ENCODE measurements around the gene RPL36.
A peak's percentile ranks its signal among the peaks of the same experiment; 100 is the strongest.
"Not testable (repeated sequence)": the region's sequence is repeated elsewhere in the genome, so short reads cannot be mapped to it uniquely, and the experiment has no call there.

The RPL36 gene

DNA sequence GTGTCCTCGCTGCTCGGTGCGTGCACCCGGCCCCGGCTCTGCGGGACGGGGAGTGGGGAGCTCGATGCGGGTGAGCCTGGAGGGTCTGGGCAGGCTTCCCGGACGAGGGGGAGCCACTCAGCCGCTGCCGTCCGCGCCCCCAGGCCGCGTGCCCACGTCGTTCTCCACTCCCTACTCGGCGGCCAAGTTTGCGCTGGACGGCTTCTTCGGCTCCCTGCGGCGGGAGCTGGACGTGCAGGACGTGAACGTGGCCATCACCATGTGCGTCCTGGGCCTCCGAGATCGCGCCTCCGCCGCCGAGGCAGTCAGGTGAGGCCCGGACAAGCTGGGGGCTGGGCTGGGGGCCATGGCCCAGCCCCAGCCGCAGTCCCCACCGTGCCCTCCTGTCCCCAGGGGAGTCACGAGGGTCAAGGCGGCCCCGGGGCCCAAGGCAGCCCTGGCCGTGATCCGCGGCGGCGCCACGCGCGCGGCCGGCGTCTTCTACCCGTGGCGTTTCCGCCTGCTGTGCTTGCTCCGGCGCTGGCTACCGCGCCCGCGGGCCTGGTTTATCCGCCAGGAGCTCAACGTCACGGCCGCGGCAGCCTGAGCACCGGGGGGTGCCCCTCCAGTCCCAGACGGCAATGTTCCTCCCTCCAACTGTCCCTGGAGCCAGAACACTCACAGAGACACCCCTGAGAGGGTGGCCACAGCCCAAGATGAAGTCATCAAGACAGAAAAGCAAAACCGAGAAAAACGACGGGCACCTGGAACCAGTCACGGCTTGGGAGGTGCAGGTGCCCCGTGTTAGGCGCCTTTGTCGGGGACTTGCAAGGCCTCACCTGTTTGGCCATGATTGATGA, 2.5 kb upstream of the RPL36 start:
- Histone ChIP-seq H3K36me3 (ENCODE audit: control insufficient read depth in 1 of 2, insufficient read depth in 2 of 2, low read length in 2 of 2) (peaks cover 7 to 10% of the 10 kb centered on the region in 2 donors), H3K27me3 (ENCODE audit: control insufficient read depth in 1 of 2, insufficient read depth in 2 of 2, low read length in 2 of 2) (no peaks in the 10 kb centered on the region), H3K4me3 (ENCODE audit: low read depth in 1 of 2, low read length in 2 of 2) (peak overlapping the region; percentile 68 to 71), H3K27ac (ENCODE audit: low read depth, low read length) (no peak overlapping the region), H3K9ac (ENCODE audit: low read depth in 1 of 2, low read length in 2 of 2) (no peak overlapping the region), H3K4me1 (ENCODE audit: control insufficient read depth in 1 of 2, insufficient read depth in 2 of 2, low read length in 2 of 2) (peaks cover 10 to 16% of the 10 kb centered on the region in 2 donors), H3K9me3 (ENCODE audit: control insufficient read depth in 1 of 2, low read length in 2 of 2) (no peaks in the 10 kb centered on the region)

DNA sequence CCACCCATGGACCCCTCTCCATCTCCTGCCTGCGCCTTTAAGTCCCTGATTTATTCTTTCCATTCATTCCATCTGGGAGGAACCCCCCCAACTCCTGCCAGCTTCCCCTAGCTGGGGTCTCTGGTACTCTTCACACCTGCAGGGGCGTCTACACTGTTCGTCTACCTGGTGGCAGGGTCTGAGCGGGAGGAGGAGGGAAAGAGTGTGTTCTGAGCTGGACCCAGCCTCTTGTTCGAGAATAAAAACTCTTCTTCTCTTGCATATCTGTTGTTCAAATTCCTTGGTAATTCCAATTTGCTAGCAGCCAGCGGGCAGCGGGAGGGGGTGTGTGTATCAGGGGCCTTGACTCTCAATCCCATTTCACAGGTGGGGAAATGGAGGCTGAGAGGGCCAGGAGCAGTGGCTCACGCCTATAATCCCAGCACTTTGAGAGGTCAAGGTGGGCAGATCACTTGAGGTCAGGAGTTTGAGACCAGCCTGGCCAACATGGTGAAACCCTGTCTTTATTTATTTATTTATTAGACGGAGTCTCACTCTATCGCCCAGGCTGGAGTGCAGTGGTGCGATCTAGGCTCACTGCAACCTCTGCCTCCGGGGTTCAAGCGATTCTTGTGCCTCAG, 1.7 kb upstream of the RPL36 start:
- H3K9ac ChIP-seq (ENCODE audit: low read depth in 1 of 2, low read length in 2 of 2); H3K4me3 ChIP-seq (ENCODE audit: low read depth in 1 of 2, low read length in 2 of 2); H3K9me3 ChIP-seq (ENCODE audit: control insufficient read depth in 1 of 2, low read length in 2 of 2); H3K27me3 ChIP-seq (ENCODE audit: control insufficient read depth in 1 of 2, insufficient read depth in 2 of 2, low read length in 2 of 2); H3K27ac ChIP-seq (ENCODE audit: low read depth, low read length): not testable (repeated sequence)
- Histone ChIP-seq H3K4me1 (ENCODE audit: control insufficient read depth in 1 of 2, insufficient read depth in 2 of 2, low read length in 2 of 2) (peaks cover 13 to 18% of the 10 kb centered on the region in 2 donors), H3K36me3 (ENCODE audit: control insufficient read depth in 1 of 2, insufficient read depth in 2 of 2, low read length in 2 of 2) (peaks cover 15 to 18% of the 10 kb centered on the region in 2 donors)

- Histone ChIP-seq H3K4me3 (ENCODE audit: low read depth in 1 of 2, low read length in 2 of 2) (peak overlapping the region; percentile 92 to 95), H3K27ac (ENCODE audit: low read depth, low read length) (peak overlapping the region; percentile 70), H3K4me1 (ENCODE audit: control insufficient read depth in 1 of 2, insufficient read depth in 2 of 2, low read length in 2 of 2) (peaks cover 13 to 18% of the 10 kb centered on the region in 2 donors), H3K36me3 (ENCODE audit: control insufficient read depth in 1 of 2, insufficient read depth in 2 of 2, low read length in 2 of 2) (peaks cover 31 to 45% of the 10 kb centered on the region in 2 donors), H3K9ac (ENCODE audit: low read depth in 1 of 2, low read length in 2 of 2) (peak overlapping the region; percentile 73 to 86), H3K27me3 (ENCODE audit: control insufficient read depth in 1 of 2, insufficient read depth in 2 of 2, low read length in 2 of 2) (no peaks in the 10 kb centered on the region), H3K9me3 (ENCODE audit: control insufficient read depth in 1 of 2, low read length in 2 of 2) (no peaks in the 10 kb centered on the region)
Observed at GRCh38 chr19:5690955-5691821, 1.1 kb downstream of the RPL36 start.

GRCh38 chr19:5691822-5692722, 2.0 kb downstream of the RPL36 start:
- no peak overlapping the region for H3K27ac ChIP-seq (ENCODE audit: low read depth, low read length)
- peaks cover 37 to 54% of the 10 kb centered on the region in 2 donors for H3K36me3 ChIP-seq (ENCODE audit: control insufficient read depth in 1 of 2, insufficient read depth in 2 of 2, low read length in 2 of 2)
- peak overlapping the region in 1 of 2 donors; percentile 54 for H3K9ac ChIP-seq (ENCODE audit: low read depth in 1 of 2, low read length in 2 of 2)
- no peaks in the 10 kb centered on the region for H3K9me3 ChIP-seq (ENCODE audit: control insufficient read depth in 1 of 2, low read length in 2 of 2)
- H3K4me1 ChIP-seq (ENCODE audit: control insufficient read depth in 1 of 2, insufficient read depth in 2 of 2, low read length in 2 of 2) = peaks cover 13 to 18% of the 10 kb centered on the region in 2 donors
- H3K27me3 ChIP-seq (ENCODE audit: control insufficient read depth in 1 of 2, insufficient read depth in 2 of 2, low read length in 2 of 2) = no peaks in the 10 kb centered on the region
- peak overlapping the region; percentile 92 to 95 for H3K4me3 ChIP-seq (ENCODE audit: low read depth in 1 of 2, low read length in 2 of 2)

- no peaks in the 10 kb centered on the region for H3K27me3 ChIP-seq (ENCODE audit: control insufficient read depth in 1 of 2, insufficient read depth in 2 of 2, low read length in 2 of 2)
- H3K36me3 ChIP-seq (ENCODE audit: control insufficient read depth in 1 of 2, insufficient read depth in 2 of 2, low read length in 2 of 2) = peaks cover 37 to 57% of the 10 kb centered on the region in 2 donors
- peak overlapping the region in 1 of 2 donors; percentile 54 for H3K9ac ChIP-seq (ENCODE audit: low read depth in 1 of 2, low read length in 2 of 2)
- H3K27ac ChIP-seq (ENCODE audit: low read depth, low read length) = no peak overlapping the region
- no peak overlapping the region for H3K4me3 ChIP-seq (ENCODE audit: low read depth in 1 of 2, low read length in 2 of 2)
- peaks cover 13 to 14% of the 10 kb centered on the region in 2 donors for H3K4me1 ChIP-seq (ENCODE audit: control insufficient read depth in 1 of 2, insufficient read depth in 2 of 2, low read length in 2 of 2)
- H3K9me3 ChIP-seq (ENCODE audit: control insufficient read depth in 1 of 2, low read length in 2 of 2) = no peaks in the 10 kb centered on the region
Observed at GRCh38 chr19:5692723-5693194, 2.7 kb downstream of the RPL36 start.

DNA sequence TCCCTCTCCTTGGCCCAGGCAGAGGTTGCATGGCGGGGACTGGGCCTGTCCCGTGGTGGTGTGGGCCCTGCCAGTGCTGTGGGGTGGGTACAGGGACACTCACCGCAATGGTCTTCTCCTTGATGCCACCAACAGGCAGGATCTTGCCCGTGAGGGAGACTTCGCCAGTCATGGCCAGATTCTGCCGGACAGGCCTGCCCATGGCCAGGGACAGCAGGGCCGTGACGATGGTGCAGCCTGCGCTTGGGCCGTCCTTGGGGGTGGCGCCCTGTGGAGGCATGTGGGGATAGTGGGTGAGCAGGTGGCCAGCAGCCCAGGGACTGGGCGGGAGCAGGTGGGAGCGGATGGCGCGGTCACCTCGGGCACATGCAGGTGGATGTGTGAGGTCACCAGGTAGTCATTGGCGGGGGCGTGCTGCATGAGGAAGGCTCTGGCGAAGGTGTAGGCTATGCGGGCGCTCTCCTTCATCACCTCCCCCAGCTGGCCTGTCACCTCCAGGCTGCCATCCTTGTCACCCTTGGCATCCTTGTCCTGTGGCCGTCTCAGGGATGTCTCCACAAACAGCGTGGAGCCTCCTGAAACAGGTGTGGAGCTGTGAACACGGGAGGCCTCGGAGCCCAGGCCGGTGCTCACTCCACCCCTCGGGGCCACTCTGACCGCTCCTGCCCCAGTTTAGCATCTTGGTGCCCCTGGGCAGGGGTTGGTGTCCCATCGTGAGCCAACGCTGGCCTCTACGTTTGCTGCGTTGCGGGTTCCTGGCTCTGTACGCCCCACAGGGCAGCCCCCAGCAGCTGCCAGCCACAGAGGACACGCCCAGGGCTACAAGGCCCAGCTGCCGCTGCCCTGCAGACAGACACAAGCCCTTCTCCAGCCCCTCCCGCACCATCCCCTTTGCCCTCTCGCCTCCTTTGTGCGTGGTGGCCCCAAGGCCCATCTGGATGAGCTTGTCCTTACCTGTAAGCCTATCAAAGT, 3.4 kb downstream of the RPL36 start:
- Histone ChIP-seq H3K4me1 (ENCODE audit: control insufficient read depth in 1 of 2, insufficient read depth in 2 of 2, low read length in 2 of 2) (peaks cover 13 to 14% of the 10 kb centered on the region in 2 donors), H3K27ac (ENCODE audit: low read depth, low read length) (no peak overlapping the region), H3K27me3 (ENCODE audit: control insufficient read depth in 1 of 2, insufficient read depth in 2 of 2, low read length in 2 of 2) (no peaks in the 10 kb centered on the region), H3K9ac (ENCODE audit: low read depth in 1 of 2, low read length in 2 of 2) (no peak overlapping the region), H3K36me3 (ENCODE audit: control insufficient read depth in 1 of 2, insufficient read depth in 2 of 2, low read length in 2 of 2) (peaks cover 37 to 62% of the 10 kb centered on the region in 2 donors), H3K9me3 (ENCODE audit: control insufficient read depth in 1 of 2, low read length in 2 of 2) (no peaks in the 10 kb centered on the region), H3K4me3 (ENCODE audit: low read depth in 1 of 2, low read length in 2 of 2) (no peak overlapping the region)

DNA sequence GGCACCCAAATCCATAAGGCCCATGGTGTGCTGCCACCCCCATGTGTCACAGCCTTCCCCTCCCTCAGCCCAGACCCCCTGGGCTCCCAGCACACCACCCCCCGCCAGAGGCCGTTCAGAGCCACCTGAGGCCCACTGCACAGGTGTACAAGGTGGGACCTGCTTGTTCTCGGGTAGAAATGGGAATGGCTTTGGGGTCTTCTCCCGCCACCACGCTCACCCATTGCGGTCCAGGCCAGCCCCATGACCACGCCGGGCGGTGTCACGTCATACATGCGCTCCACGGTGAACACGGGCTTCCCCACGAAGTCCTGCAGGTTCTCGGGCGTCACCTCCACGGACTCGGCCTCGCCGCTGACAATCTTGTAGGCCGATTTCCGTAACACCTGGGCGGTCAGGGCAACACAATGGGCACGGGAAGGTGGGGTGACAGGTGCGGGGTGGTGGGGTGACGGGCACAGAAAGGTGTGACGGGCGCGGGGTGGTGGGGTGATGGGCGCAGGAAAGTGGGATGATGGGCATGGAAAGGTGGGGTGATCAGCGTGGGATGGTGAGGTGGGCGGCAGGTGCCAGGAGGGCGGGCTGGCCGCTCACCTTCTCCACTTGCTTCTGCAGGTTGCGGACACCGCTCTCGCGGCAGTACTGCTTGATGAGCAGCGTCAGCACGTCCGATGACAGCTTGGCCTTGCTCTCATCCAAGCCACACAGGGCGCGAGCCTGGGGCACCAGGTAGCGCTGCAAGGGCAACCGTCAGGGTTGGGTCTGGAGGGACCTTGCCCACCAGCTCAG, 4.3 kb downstream of the RPL36 start:
- peaks cover 13 to 14% of the 10 kb centered on the region in 2 donors for H3K4me1 ChIP-seq (ENCODE audit: control insufficient read depth in 1 of 2, insufficient read depth in 2 of 2, low read length in 2 of 2)
- no peak overlapping the region for H3K4me3 ChIP-seq (ENCODE audit: low read depth in 1 of 2, low read length in 2 of 2)
- H3K36me3 ChIP-seq (ENCODE audit: control insufficient read depth in 1 of 2, insufficient read depth in 2 of 2, low read length in 2 of 2) = peaks cover 43 to 70% of the 10 kb centered on the region in 2 donors
- no peak overlapping the region for H3K27ac ChIP-seq (ENCODE audit: low read depth, low read length)
- no peaks in the 10 kb centered on the region for H3K9me3 ChIP-seq (ENCODE audit: control insufficient read depth in 1 of 2, low read length in 2 of 2)
- no peaks in the 10 kb centered on the region for H3K27me3 ChIP-seq (ENCODE audit: control insufficient read depth in 1 of 2, insufficient read depth in 2 of 2, low read length in 2 of 2)
- no peak overlapping the region for H3K9ac ChIP-seq (ENCODE audit: low read depth in 1 of 2, low read length in 2 of 2)

GRCh38 chr19:5694956-5695648, 5.0 kb downstream of the RPL36 start:
- Histone ChIP-seq H3K36me3 (ENCODE audit: control insufficient read depth in 1 of 2, insufficient read depth in 2 of 2, low read length in 2 of 2) (peaks cover 43 to 70% of the 10 kb centered on the region in 2 donors), H3K27me3 (ENCODE audit: control insufficient read depth in 1 of 2, insufficient read depth in 2 of 2, low read length in 2 of 2) (no peaks in the 10 kb centered on the region), H3K4me1 (ENCODE audit: control insufficient read depth in 1 of 2, insufficient read depth in 2 of 2, low read length in 2 of 2) (peaks cover 13 to 14% of the 10 kb centered on the region in 2 donors), H3K27ac (ENCODE audit: low read depth, low read length) (no peak overlapping the region), H3K9ac (ENCODE audit: low read depth in 1 of 2, low read length in 2 of 2) (no peak overlapping the region), H3K4me3 (ENCODE audit: low read depth in 1 of 2, low read length in 2 of 2) (no peak overlapping the region), H3K9me3 (ENCODE audit: control insufficient read depth in 1 of 2, low read length in 2 of 2) (no peaks in the 10 kb centered on the region)
